Measurements from ENCODE around the gene HTR1A.

Gene HTR1A

DNA sequence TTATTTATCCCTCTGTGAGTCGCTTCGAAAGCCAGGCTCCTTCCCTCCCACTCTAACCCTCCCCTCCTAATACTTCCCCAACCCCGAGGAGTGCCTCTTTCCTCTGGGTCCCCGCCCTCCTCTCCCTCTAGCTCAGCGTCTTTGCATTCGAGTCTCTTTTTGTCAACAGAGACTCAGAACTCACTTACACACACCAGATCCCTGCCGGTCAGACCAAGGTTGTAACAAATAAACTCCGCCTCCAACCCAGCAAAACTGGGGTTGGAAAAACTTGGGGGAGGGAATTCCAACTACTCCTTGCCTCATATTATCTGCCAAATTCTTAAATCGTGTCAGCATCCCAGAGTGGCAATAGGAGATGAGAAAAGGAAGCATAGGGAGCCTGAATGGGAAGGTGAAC lies at the start of gene HTR1A:
Gene HTR1A (minus strand): TSS at position 167 of the 400 bp plus-strand sequence. CDS start 726 bp downstream, outside the sequence.
- peak in 2 of 58 donors; percentile 5 to 10 for DNase-seq

- no peak for DNase-seq
These were observed 41.7 kb upstream of the HTR1A start for GRCh38 chr5:64003966-64004365.

DNA sequence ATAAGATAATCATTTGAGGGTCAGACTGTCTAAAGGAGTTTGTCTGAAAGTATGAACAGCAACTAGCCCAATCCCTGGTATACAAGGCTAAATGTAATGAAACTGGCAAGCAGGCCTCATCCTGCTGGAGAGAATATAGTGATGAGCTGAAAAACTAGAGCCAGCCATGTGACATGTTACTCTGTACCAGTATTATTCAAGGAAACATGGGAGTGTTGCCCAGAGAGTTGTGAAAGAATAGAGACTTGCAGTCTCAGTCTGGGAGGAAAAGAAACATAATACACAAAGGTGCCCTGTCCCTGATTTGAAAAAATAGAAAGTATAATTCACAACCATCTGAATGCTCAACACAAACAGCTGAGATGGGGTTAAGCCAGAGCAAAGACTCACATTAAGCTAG lies 37.9 kb upstream of the HTR1A start:
- DNase-seq = peak in 17 of 58 donors; percentile 1 to 70 (median 15)

DNA sequence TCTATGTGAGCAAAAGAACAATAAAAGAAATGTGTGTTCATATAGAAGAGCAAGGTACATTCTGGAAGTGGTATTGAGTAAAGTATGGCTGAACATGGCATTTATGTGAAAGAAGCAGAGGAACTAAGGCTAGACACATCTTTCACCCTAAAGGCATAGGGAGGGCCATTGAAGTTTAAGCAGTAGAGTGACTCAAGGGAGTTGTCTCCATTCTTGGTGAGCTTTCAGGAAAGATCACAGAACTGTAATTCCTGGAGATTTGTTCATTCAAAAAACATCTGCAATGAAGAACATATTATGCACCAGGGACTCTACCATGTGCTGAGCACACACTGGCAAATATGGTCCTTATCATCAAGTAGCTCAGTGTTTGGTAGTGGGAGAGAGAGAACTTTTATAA lies 24.8 kb upstream of the HTR1A start:
- DNase-seq = no peak

GRCh38 chr5:63981864-63982263 lies 19.6 kb upstream of the HTR1A start:
- no peak for DNase-seq

GRCh38 chr5:63963926-63964325 lies 1.7 kb upstream of the HTR1A start:
- DNase-seq = no peak

- peak in 23 of 58 donors; percentile 6 to 78 (median 25) for DNase-seq
These were observed 963 bp upstream of the HTR1A start for GRCh38 chr5:63963080-63963735.

GRCh38 chr5:63961598-63962161 lies 565 bp downstream of the HTR1A start:
- peak in 5 of 58 donors; percentile 3 to 34 (median 22) for DNase-seq

GRCh38 chr5:63961125-63961597 lies 1.1 kb downstream of the HTR1A start:
- peak in 7 of 58 donors; percentile 10 to 40 (median 17) for DNase-seq

- peak in 3 of 58 donors; percentile 8 to 40 (median 19) for DNase-seq
These were observed 1.6 kb downstream of the HTR1A start for GRCh38 chr5:63960646-63961045.

DNA sequence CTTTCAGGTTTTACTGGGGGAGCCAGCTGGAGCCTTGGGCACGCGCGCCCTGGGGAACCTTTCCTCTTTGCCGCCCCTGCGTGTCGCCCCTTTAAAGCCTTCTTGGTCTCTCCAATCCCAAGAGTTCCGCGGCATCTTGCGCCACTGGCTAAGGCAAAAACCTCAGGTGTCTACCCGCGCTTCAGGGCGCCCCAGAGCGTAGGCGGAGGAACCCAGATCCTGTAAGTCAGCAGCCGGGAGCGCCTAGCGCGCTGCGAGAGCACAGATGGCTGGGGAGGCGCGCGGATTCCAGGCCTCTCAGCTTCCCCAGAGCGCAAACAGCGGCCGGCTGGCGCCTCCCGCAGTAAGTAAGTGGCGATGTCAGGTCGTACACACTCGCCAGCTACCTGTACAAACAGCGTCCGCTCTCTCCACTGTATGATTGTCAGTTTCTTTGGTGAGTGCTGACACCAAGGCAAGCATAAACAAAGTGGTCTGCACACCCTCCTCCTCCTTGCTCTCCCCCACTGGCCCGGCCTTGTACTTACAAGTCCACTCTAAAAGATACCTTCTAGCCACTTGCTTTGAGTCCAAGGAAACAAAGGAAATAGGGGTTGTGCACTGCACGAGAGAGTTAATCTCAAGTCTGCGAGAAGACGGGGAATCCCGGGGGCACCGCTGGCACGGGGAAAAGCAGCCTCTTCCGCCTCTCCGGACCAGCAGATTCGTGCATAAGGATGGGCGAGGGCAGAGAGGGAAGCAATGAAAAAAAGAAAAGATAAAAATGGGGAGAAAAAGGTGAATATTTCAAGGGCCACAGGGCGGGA lies 2.9 kb downstream of the HTR1A start:
- DNase-seq = peak in 43 of 58 donors; percentile 6 to 79 (median 47)

DNA sequence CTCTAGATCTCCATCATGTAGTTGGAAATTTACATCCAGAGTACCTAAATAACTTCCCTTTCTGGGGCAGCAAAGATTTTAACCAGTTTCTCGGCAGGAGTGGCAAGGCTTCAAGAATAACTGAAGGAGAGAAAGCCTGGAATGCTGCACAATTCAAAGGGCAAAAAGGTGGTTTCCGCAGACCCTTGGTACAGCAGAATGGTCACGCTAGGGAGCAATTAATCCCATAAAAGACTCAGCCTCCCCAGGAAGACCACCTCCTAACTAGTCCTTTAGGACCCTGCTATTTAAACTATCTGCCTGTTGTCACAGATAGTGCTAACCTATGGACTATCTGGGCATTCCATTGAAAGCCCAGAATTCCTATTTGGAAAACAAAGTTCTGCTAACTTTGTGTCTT lies 3.6 kb downstream of the HTR1A start:
- no peak for DNase-seq

DNA sequence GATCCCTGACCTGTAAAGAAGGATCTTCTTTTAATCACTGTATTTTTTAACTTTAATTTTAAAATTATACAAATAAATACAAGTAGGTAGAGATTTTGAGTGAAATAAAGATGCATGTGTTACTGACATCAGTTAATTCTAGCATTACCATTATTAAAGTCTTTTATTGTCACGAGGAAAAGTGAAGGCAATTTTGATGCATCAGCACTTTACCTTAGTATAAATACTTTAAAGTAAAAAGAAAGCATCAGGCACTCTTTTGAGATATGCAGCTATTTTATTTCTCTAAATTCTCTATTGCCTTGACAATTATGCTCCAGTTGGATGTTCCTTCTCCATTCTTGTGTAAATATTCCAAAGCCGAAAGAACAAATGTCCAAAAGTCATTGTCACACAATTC lies 4.6 kb downstream of the HTR1A start:
- no peak for DNase-seq

- DNase-seq = no peak
These were observed 9.0 kb downstream of the HTR1A start for GRCh38 chr5:63953217-63953616.

DNA sequence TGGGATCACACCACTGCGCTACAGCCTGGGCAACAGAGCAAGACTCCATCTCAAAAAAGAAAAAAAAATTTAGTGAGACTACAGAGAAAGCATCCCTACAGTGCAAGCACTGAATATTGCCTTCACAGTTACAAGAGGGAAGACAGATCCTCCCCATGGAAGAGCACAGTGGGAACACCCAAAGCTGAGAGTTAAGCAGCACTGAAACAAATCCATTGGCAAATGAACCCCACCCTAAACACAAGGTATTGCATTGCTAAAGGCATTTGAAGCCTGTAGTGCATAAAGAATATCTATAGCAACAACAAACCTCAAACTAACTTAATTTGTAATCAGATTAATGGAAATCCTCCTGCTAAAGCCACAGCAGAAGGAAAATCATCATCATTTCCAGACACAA lies 27.1 kb downstream of the HTR1A start:
- no peak for DNase-seq

DNA sequence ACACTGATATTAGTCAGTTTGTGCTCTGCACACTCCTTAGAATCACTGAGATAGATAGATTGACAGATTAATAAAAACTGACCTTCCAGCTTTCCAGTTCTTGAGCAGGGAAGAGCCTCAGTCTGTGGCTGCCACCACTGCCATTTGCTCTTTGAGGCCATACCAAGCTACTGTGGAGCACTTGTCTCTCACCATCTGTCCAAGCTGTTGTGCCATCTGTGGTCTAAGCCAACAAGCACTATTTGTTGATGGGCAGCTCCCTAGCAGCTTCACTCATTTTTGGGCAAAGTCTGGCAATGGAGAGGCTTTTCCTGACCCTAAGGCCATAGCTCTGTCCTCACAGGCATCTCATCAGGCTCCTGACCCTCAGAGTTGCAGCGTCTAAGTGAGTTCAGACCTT lies 30.4 kb downstream of the HTR1A start:
- no peak for DNase-seq

DNA sequence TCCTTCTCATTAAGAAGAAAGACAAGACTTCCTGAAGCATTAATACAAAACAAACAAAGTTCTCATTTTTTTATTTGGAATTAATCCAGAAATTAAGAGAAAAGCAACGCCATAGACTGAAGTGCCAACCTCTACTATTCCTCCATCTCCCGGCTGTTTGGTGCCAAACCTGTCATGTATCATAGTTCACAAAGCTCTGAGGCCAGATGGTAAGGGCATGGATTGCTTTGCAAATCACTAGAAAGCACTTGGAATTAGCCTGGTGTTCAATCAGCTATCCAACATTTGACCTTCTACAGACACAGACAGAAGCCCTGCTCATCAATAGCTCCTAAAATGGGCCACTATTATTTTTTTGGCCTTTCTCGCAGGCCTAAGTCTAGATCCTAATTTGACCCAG lies 33.8 kb downstream of the HTR1A start:
- DNase-seq = no peak

- no peak for DNase-seq
These were observed 38.3 kb downstream of the HTR1A start for GRCh38 chr5:63923914-63924313.

GRCh38 chr5:63919763-63920478 lies 42.3 kb downstream of the HTR1A start:
- DNase-seq = no peak

DNA sequence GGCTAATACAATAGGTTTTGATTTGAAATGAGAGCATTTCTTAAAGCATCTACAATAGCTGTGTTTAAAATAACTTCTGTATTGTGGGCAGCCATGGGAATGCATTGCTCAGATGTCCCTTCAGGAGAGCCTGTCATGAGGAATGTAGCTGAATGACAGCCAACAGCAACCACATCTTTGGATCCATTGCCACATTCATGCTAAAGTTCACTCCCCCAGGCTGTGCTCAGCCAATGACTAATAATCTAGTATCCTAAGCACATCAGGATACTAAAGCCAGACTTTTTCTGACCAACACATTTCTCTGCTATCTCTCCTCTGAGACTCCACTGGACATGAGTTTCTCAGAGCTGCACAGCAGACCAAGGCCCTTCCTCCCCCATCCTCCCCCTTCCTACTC lies 45.5 kb downstream of the HTR1A start:
- DNase-seq = no peak

- DNase-seq = no peak
These were observed 50.4 kb downstream of the HTR1A start for GRCh38 chr5:63911871-63912270.
